HEK293 (cell line): ENCODE measurements around the gene SULT1C2.

Experiments used
- CTCF ChIA-PET: fragments of 350-600 bp; formaldehyde crosslinking; extraction: SDS; loops from one replicate; lab custom pipeline; 2021; ENCODE audit warnings: antibody characterized with exemption; lab: Yijun Ruan, JAX
- POLR2A ChIA-PET: fragments of 300-600 bp; formaldehyde crosslinking; extraction: SDS; loops from one replicate; lab custom pipeline; 2020; ENCODE audit warnings: antibody characterized with exemption, inconsistent platforms; lab: Yijun Ruan, JAX
- H3K27ac ChIP-seq: fragments of 200-500 bp; sonication (Bioruptor generic); 2 replicates; pipeline ENCODE4 v1.5.1; 2014; ENCODE audit warnings: low read depth, low read length, control low read depth, inconsistent platforms; ENCODE audit errors: extremely low read depth
- H3K36me3 ChIP-seq, 2 experiments: fragments of 200-500 bp in 1 of 2; sonication (Bioruptor generic) in 1 of 2; 1 replicate in 1 of 2; 2 replicates in 1 of 2; pipeline ENCODE4 v1.5.1; 2014 to 2017; ENCODE audit warnings: inconsistent platforms in 2 of 2, low read length in 2 of 2; ENCODE audit not compliant: control insufficient read depth in 2 of 2, insufficient read depth in 1 of 2
- H3K4me1 ChIP-seq: fragments of 200-500 bp; sonication (Bioruptor generic); 2 replicates; pipeline ENCODE4 v1.5.1; 2014; ENCODE audit warnings: mild to moderate bottlenecking, low read length, inconsistent platforms; ENCODE audit not compliant: control insufficient read depth, insufficient read depth
- H3K4me3 ChIP-seq: 2 replicates; pipeline ENCODE4 v1.5.1; 2011; ENCODE audit warnings: low read depth, mild to moderate bottlenecking, control low read depth, low read length, moderate library complexity
- H3K9me3 ChIP-seq: fragments of 200-500 bp; sonication (Bioruptor generic); 2 replicates; pipeline ENCODE4 v1.5.1; 2014; ENCODE audit warnings: low read depth, low read length, inconsistent platforms; ENCODE audit not compliant: control insufficient read depth, insufficient read depth
- EGR2 ChIP-seq: fragments of 450-650 bp; formaldehyde crosslinking; IDR thresholded peaks from 2 replicates; pipeline ENCODE4 v1.5.1; 2016; ENCODE audit warnings: low read depth, missing biosample characterization, missing genetic modification characterization
- GLIS1 ChIP-seq: fragments of 450-650 bp; formaldehyde crosslinking; IDR thresholded peaks from 2 replicates; pipeline ENCODE4 v1.5.1; 2016; ENCODE audit warnings: missing biosample characterization, missing genetic modification characterization
- OVOL3 ChIP-seq: fragments of 450-650 bp; formaldehyde crosslinking; IDR thresholded peaks from 2 replicates; pipeline ENCODE4 v1.5.1; 2016; ENCODE audit warnings: missing biosample characterization, missing genetic modification characterization
- ZNF140 ChIP-seq: fragments of 450-650 bp; formaldehyde crosslinking; IDR thresholded peaks from 2 replicates; pipeline ENCODE4 v1.5.1; 2016; ENCODE audit warnings: missing biosample characterization, missing genetic modification characterization
- ZNF169 ChIP-seq: fragments of 450-650 bp; formaldehyde crosslinking; IDR thresholded peaks from 2 replicates; pipeline ENCODE4 v1.5.1; 2016; ENCODE audit warnings: missing biosample characterization, missing genetic modification characterization
- ZNF274 ChIP-seq, 2 experiments: fragments of 200-500 bp in 1 of 2; fragments of 450-650 bp in 1 of 2; sonication (Bioruptor generic) in 1 of 2; formaldehyde crosslinking in 1 of 2; IDR thresholded peaks; 2 replicates each; pipeline versions ENCODE4 v1.5.1 to v1.6.1; 2014 to 2016; ENCODE audit warnings: borderline replicate concordance in 1 of 2, inconsistent platforms in 1 of 2, low read length in 1 of 2, missing biosample characterization in 1 of 2, missing genetic modification characterization in 1 of 2
- ZNF404 ChIP-seq: fragments of 450-650 bp; formaldehyde crosslinking; IDR thresholded peaks from 2 replicates; pipeline ENCODE4 v1.5.1; 2017; ENCODE audit warnings: missing biosample characterization, missing genetic modification characterization
- ZNF433 ChIP-seq: fragments of 450-650 bp; formaldehyde crosslinking; IDR thresholded peaks from 2 replicates; pipeline ENCODE4 v1.5.1; 2016; ENCODE audit warnings: missing biosample characterization, missing genetic modification characterization, low read depth
- ZNF514 ChIP-seq: fragments of 450-650 bp; formaldehyde crosslinking; IDR thresholded peaks from 2 replicates; pipeline ENCODE4 v1.5.1; 2016; ENCODE audit warnings: missing biosample characterization, missing genetic modification characterization
- ZNF558 ChIP-seq: fragments of 450-650 bp; formaldehyde crosslinking; IDR thresholded peaks from 2 replicates; pipeline ENCODE4 v1.5.1; 2016; ENCODE audit warnings: missing biosample characterization, missing genetic modification characterization
- ZNF791 ChIP-seq: fragments of 450-650 bp; formaldehyde crosslinking; IDR thresholded peaks from 2 replicates; pipeline ENCODE4 v1.5.1; 2016; ENCODE audit warnings: missing biosample characterization, missing genetic modification characterization
- ZNF792 ChIP-seq: fragments of 450-650 bp; formaldehyde crosslinking; IDR thresholded peaks from 2 replicates; pipeline ENCODE4 v1.5.1; 2016; ENCODE audit warnings: missing biosample characterization, missing genetic modification characterization
- ZNF830 ChIP-seq: fragments of 450-650 bp; IDR thresholded peaks from 2 replicates; pipeline ENCODE4 v1.5.0; 2018; ENCODE audit warnings: missing biosample characterization, missing genetic modification characterization, low read depth, mild to moderate bottlenecking, moderate library complexity
- TF ChIP-seq, protein P1 (sequence below): fragments of 450-650 bp; formaldehyde crosslinking; IDR thresholded peaks from 2 replicates; pipeline ENCODE4 v1.5.1; 2016; ENCODE audit warnings: missing biosample characterization, missing genetic modification characterization
- TF ChIP-seq, protein P2 (sequence below): fragments of 450-650 bp; formaldehyde crosslinking; IDR thresholded peaks from 2 replicates; pipeline ENCODE4 v1.5.1; 2017; ENCODE audit warnings: missing biosample characterization, missing genetic modification characterization
- TF ChIP-seq, protein P3 (sequence below): fragments of 450-650 bp; formaldehyde crosslinking; IDR thresholded peaks from 2 replicates; pipeline ENCODE4 v1.5.1; 2017; ENCODE audit warnings: missing biosample characterization, missing genetic modification characterization
- TF ChIP-seq, protein P4 (sequence below): fragments of 450-650 bp; IDR thresholded peaks from 2 replicates; pipeline ENCODE4 v1.5.1; 2018; ENCODE audit warnings: missing biosample characterization, mild to moderate bottlenecking, missing genetic modification characterization
- TF ChIP-seq, protein P5 (sequence below): fragments of 450-650 bp; formaldehyde crosslinking; IDR thresholded peaks from 2 replicates; pipeline ENCODE4 v1.5.1; 2016; ENCODE audit warnings: missing biosample characterization, missing genetic modification characterization
- TF ChIP-seq, protein P6 (sequence below): sonication (generic); formaldehyde crosslinking; IDR thresholded peaks from 2 replicates; pipeline ENCODE4 v1.8.1; 2022; ENCODE audit warnings: mild to moderate bottlenecking, moderate library complexity, missing genetic modification reagents
- TF ChIP-seq, protein P7 (sequence below): fragments of 450-650 bp; formaldehyde crosslinking; IDR thresholded peaks from 2 replicates; pipeline ENCODE4 v1.5.1; 2016; ENCODE audit warnings: missing biosample characterization, missing genetic modification characterization

The SULT1C2 gene

DNA sequence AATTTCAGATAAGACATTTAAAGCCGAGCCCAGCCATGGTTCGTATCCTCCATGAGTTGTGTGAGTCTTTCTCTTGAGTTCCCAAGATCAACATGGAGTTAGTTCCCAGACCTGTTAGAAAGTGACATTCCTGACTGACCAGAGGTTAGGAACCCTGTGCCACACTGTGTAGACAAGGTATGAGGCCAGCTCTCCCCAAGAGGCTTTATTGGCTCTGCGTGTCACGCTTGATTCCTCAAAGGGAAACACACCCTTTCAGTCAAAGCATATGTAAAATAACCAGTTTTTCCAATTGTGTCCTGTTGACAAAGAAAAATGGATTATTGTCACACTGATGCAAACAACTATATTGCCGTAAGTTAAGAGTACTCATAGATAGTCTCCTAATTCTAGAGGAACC is 47.7 kb upstream of the SULT1C2 start:
- CTCF ChIA-PET = interaction anchor here (0.7 kb wide), 1 partner anchor 1669 kb away, joined by 4 read pairs; no protein-coding TSS in a partner anchor
- Histone ChIP-seq H3K36me3 (no peaks in the 10 kb centered on the region), H3K9me3 (no peaks in the 10 kb centered on the region; the same call in 1 of the 2 replicates), H3K4me1 (no peaks in the 10 kb centered on the region), H3K27ac (no peak overlapping the region), H3K4me3 (no peak overlapping the region)
- no peak for TF ChIP-seq EGR2 (tag by site-specific recombination)
- TF ChIP-seq ZNF169 (tag by site-specific recombination) = no peak
- TF ChIP-seq ZNF830 (tag by site-specific recombination) = no peak
- no peak for TF ChIP-seq OVOL3
- no peak for TF ChIP-seq ZNF433 (tag by site-specific recombination)
- TF ChIP-seq, protein P1, sequence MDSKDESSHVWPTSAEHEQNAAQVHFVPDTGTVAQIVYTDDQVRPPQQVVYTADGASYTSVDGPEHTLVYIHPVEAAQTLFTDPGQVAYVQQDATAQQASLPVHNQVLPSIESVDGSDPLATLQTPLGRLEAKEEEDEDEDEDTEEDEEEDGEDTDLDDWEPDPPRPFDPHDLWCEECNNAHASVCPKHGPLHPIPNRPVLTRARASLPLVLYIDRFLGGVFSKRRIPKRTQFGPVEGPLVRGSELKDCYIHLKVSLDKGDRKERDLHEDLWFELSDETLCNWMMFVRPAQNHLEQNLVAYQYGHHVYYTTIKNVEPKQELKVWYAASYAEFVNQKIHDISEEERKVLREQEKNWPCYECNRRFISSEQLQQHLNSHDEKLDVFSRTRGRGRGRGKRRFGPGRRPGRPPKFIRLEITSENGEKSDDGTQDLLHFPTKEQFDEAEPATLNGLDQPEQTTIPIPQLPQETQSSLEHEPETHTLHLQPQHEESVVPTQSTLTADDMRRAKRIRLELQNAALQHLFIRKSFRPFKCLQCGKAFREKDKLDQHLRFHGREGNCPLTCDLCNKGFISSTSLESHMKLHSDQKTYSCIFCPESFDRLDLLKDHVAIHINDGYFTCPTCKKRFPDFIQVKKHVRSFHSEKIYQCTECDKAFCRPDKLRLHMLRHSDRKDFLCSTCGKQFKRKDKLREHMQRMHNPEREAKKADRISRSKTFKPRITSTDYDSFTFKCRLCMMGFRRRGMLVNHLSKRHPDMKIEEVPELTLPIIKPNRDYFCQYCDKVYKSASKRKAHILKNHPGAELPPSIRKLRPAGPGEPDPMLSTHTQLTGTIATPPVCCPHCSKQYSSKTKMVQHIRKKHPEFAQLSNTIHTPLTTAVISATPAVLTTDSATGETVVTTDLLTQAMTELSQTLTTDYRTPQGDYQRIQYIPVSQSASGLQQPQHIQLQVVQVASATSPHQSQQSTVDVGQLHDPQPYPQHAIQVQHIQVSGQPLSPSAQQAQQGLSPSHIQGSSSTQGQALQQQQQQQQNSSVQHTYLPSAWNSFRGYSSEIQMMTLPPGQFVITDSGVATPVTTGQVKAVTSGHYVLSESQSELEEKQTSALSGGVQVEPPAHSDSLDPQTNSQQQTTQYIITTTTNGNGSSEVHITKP = no peak
- TF ChIP-seq ZNF558 (tag by site-specific recombination) = no peak
- TF ChIP-seq, protein P2, sequence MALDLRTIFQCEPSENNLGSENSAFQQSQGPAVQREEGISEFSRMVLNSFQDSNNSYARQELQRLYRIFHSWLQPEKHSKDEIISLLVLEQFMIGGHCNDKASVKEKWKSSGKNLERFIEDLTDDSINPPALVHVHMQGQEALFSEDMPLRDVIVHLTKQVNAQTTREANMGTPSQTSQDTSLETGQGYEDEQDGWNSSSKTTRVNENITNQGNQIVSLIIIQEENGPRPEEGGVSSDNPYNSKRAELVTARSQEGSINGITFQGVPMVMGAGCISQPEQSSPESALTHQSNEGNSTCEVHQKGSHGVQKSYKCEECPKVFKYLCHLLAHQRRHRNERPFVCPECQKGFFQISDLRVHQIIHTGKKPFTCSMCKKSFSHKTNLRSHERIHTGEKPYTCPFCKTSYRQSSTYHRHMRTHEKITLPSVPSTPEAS (tag by site-specific recombination) = no peak
- TF ChIP-seq GLIS1 (tag by site-specific recombination) = no peak
- TF ChIP-seq, protein P3, sequence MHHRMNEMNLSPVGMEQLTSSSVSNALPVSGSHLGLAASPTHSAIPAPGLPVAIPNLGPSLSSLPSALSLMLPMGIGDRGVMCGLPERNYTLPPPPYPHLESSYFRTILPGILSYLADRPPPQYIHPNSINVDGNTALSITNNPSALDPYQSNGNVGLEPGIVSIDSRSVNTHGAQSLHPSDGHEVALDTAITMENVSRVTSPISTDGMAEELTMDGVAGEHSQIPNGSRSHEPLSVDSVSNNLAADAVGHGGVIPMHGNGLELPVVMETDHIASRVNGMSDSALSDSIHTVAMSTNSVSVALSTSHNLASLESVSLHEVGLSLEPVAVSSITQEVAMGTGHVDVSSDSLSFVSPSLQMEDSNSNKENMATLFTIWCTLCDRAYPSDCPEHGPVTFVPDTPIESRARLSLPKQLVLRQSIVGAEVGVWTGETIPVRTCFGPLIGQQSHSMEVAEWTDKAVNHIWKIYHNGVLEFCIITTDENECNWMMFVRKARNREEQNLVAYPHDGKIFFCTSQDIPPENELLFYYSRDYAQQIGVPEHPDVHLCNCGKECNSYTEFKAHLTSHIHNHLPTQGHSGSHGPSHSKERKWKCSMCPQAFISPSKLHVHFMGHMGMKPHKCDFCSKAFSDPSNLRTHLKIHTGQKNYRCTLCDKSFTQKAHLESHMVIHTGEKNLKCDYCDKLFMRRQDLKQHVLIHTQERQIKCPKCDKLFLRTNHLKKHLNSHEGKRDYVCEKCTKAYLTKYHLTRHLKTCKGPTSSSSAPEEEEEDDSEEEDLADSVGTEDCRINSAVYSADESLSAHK (tag by site-specific recombination) = no peak
- TF ChIP-seq ZNF791 (tag by site-specific recombination) = no peak
- TF ChIP-seq, protein P4, sequence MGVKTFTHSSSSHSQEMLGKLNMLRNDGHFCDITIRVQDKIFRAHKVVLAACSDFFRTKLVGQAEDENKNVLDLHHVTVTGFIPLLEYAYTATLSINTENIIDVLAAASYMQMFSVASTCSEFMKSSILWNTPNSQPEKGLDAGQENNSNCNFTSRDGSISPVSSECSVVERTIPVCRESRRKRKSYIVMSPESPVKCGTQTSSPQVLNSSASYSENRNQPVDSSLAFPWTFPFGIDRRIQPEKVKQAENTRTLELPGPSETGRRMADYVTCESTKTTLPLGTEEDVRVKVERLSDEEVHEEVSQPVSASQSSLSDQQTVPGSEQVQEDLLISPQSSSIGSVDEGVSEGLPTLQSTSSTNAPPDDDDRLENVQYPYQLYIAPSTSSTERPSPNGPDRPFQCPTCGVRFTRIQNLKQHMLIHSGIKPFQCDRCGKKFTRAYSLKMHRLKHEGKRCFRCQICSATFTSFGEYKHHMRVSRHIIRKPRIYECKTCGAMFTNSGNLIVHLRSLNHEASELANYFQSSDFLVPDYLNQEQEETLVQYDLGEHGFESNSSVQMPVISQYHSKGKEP (tag by site-specific recombination) = no peak
- TF ChIP-seq, protein P5, sequence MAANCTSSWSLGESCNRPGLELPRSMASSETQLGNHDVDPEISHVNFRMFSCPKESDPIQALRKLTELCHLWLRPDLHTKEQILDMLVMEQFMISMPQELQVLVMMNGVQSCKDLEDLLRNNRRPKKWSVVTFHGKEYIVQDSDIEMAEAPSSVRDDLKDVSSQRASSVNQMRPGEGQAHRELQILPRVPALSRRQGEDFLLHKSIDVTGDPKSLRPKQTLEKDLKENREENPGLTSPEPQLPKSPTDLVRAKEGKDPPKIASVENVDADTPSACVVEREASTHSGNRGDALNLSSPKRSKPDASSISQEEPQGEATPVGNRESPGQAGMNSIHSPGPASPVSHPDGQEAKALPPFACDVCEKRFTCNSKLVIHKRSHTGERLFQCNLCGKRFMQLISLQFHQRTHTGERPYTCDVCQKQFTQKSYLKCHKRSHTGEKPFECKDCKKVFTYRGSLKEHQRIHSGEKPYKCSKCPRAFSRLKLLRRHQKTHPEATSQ (tag by site-specific recombination) = no peak
- no peak for TF ChIP-seq ZNF274 (IDR thresholded peaks at IDR 0.05; ENCODE audit: low read length)
- no peak for TF ChIP-seq ZNF274 (tag by site-specific recombination; IDR thresholded peaks at IDR 0.05; ENCODE audit: borderline replicate concordance)
- POLR2A ChIA-PET = no interaction called here

DNA sequence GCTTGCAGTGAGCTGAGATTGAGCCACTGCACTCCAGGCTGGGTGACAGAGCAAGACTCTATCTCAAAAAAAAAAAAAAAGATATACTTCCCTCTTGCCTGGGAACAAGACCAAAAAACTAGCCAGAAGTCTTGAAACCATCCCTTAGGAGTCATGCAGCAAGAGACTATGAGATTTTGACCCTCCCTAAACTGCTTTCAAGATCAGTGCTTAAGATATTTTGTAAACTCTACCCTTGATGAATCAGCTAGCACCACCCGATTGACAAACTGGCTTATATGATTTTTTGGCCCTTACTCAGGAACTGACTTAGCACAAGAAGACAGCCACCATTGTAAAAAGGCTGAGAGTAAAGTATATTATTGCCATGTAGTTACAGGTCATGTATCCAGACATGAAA is 45.1 kb upstream of the SULT1C2 start:
- POLR2A ChIA-PET = no interaction called here
- CTCF ChIA-PET = interaction anchor here (0.6 kb wide), 2 partner anchors 144 to 563 kb away, joined by 3 to 4 read pairs; no protein-coding TSS in a partner anchor

More for the DNA sequence above, 45.1 kb upstream of the SULT1C2 start:
- TF ChIP-seq ZNF404 (tag by site-specific recombination) (no peak), ZNF792 (tag by site-specific recombination) (no peak), ZNF140 (tag by site-specific recombination) (no peak), ZNF514 (tag by site-specific recombination) (no peak)
- TF ChIP-seq, protein P6, sequence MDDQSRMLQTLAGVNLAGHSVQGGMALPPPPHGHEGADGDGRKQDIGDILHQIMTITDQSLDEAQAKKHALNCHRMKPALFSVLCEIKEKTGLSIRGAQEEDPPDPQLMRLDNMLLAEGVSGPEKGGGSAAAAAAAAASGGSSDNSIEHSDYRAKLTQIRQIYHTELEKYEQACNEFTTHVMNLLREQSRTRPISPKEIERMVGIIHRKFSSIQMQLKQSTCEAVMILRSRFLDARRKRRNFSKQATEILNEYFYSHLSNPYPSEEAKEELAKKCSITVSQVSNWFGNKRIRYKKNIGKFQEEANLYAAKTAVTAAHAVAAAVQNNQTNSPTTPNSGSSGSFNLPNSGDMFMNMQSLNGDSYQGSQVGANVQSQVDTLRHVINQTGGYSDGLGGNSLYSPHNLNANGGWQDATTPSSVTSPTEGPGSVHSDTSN = no peak
- TF ChIP-seq, protein P7, sequence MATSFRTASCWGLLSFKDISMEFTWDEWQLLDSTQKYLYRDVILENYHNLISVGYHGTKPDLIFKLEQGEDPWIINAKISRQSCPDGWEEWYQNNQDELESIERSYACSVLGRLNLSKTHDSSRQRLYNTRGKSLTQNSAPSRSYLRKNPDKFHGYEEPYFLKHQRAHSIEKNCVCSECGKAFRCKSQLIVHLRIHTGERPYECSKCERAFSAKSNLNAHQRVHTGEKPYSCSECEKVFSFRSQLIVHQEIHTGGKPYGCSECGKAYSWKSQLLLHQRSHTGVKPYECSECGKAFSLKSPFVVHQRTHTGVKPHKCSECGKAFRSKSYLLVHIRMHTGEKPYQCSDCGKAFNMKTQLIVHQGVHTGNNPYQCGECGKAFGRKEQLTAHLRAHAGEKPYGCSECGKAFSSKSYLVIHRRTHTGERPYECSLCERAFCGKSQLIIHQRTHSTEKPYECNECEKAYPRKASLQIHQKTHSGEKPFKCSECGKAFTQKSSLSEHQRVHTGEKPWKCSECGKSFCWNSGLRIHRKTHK (tag by site-specific recombination) = no peak
- H3K4me1 ChIP-seq = no peaks in the 10 kb centered on the region
- no peaks in the 10 kb centered on the region for H3K36me3 ChIP-seq
- H3K9me3 ChIP-seq = no peaks in the 10 kb centered on the region
- H3K27ac ChIP-seq = no peak overlapping the region
- no peak overlapping the region for H3K4me3 ChIP-seq
